ENCODE data around the gene SMAD5. TPM values are rescaled to one million over a fixed set of nuclear protein-coding genes. Genes with fewer than 3 reads are reported as not detected.

Gene SMAD5
- total and polyA plus RNA-seq, 2 donors (not counting 1 experiment from before 2014, with no cell fraction given) = 9.4 to 38.6 TPM

DNA sequence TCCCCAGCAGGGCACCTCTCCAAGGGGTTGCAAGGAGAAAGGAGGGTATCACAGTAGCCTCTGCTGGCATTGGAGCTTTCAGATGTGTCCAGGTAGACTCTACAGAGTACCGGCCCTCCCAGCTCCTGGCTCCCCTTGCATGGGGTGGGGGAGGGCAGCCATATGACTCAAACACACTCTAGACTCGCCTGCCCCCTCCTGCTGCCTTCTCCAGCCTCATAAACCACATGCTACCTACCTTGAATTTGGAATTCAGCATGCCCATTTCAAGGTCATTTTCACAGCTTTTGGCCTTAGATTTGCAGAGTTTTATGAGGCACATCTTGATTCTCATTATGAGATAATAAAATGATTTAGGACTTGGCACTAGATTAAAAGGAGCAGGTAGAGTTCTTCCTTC is 93.2 kb downstream of the SMAD5 start:
- no peak overlapping the region for H3K27ac Mint-ChIP-seq

DNA sequence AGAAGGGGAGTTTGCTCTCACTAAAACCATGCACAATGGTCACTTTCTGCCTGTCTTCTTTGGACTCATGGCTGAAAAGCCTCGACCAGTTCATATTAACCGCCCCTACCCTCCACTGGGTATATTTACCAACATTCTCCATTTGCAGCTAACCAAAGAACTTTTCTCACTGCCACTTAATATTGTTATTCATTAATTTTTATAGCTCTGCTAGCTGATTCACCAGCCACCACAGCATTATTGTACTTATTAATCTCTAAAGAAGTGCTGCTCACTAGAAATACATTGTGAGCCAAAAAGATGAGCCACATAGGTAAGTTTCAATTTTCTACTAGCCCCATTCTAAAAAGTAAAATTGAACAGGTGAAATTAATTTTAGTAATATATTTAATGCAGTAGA is 93.8 kb downstream of the SMAD5 start:
- POLR2A ChIA-PET = no interaction called here
- H3K79me2 ChIP-seq (ENCODE audit: control insufficient read depth, insufficient read depth, low read length) = no peaks in the 10 kb centered on the region
- WGBS (ENCODE audit: insufficient coverage) = no CpG with 5 or more reads among the region's 2 CpGs

More for the DNA sequence above, 93.2 kb downstream of the SMAD5 start:
- no peaks in the 10 kb centered on the region for H3K4me1 Mint-ChIP-seq
- H3K4me1 ChIP-seq (ENCODE audit: control insufficient read depth in 2 of 2, insufficient read depth in 2 of 2, low read length in 2 of 2) = no peaks in the 10 kb centered on the region
- ChIA-PET CTCF (no interaction called here), POLR2A (no interaction called here)
- no peaks in the 10 kb centered on the region for H3K36me3 ChIP-seq (replicated peaks in 1 of 2; ENCODE audit: control extremely low read depth in 1 of 2, control insufficient read depth in 1 of 2, extremely low read depth in 1 of 2, insufficient read depth in 2 of 2, low read length in 1 of 2)
- no peak overlapping the region for H3K4me3 ChIP-seq (ENCODE audit: control extremely low read depth in 1 of 5, extremely low read depth in 1 of 5, insufficient read depth in 1 of 5, low read depth in 2 of 5, low read length in 4 of 5)
- ATAC-seq (ENCODE audit: low read depth) (no peak), DNase-seq (no peak)
- H2AFZ ChIP-seq (ENCODE audit: insufficient read depth, low read depth, low read length, poor library complexity, severe bottlenecking) = no peak overlapping the region
- no peak overlapping the region for H3K9ac ChIP-seq (ENCODE audit: low read length)
- 67% methylated on average over 1 of the region's 2 CpGs for WGBS (ENCODE audit: insufficient coverage)
- peaks cover 0 to 10% (median 1%) of the 10 kb centered on the region in 4 experiments for H3K27me3 ChIP-seq (replicated peaks in 1 of 4; ENCODE audit: control extremely low read depth in 1 of 4, control insufficient read depth in 3 of 4, insufficient read depth in 4 of 4, low read length in 3 of 4)
- peaks cover 4% of the 10 kb centered on the region for H3K9me3 Mint-ChIP-seq (ENCODE audit: insufficient read depth)
- H3K79me2 ChIP-seq (ENCODE audit: control insufficient read depth, insufficient read depth, low read length) = no peaks in the 10 kb centered on the region
- intact Hi-C loops (cut with micrococcal nuclease) = no loop called here
- H3K27ac ChIP-seq (ENCODE audit: low read length in 2 of 2) = no peak overlapping the region
- peaks cover 29% of the 10 kb centered on the region for H3K27me3 Mint-ChIP-seq
- TF ChIP-seq, protein P1, sequence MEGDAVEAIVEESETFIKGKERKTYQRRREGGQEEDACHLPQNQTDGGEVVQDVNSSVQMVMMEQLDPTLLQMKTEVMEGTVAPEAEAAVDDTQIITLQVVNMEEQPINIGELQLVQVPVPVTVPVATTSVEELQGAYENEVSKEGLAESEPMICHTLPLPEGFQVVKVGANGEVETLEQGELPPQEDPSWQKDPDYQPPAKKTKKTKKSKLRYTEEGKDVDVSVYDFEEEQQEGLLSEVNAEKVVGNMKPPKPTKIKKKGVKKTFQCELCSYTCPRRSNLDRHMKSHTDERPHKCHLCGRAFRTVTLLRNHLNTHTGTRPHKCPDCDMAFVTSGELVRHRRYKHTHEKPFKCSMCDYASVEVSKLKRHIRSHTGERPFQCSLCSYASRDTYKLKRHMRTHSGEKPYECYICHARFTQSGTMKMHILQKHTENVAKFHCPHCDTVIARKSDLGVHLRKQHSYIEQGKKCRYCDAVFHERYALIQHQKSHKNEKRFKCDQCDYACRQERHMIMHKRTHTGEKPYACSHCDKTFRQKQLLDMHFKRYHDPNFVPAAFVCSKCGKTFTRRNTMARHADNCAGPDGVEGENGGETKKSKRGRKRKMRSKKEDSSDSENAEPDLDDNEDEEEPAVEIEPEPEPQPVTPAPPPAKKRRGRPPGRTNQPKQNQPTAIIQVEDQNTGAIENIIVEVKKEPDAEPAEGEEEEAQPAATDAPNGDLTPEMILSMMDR (IDR thresholded peaks at IDR 0.05) = no peak
- no peak for TF ChIP-seq EZH2 (IDR thresholded peaks at IDR 0.05; ENCODE audit: borderline replicate concordance, insufficient read depth, low read depth, low read length, poor library complexity, severe bottlenecking)
- H3K9me3 ChIP-seq (ENCODE audit: control extremely low read depth in 1 of 3, control insufficient read depth in 2 of 3, insufficient read depth in 1 of 3, low read length in 2 of 3) = peaks cover 0 to 5% (median 0%) of the 10 kb centered on the region in 3 donors
- H3K4me2 ChIP-seq (replicated peaks; ENCODE audit: low read depth, low read length, poor library complexity, severe bottlenecking) = no peak overlapping the region
- H4K20me1 ChIP-seq (ENCODE audit: control insufficient read depth, insufficient read depth, low read length, poor library complexity, severe bottlenecking) = no peaks in the 10 kb centered on the region
- H3K4me3 Mint-ChIP-seq = no peak overlapping the region

More for the DNA sequence above, 93.8 kb downstream of the SMAD5 start:
- DNase-seq = no peak
- H2AFZ ChIP-seq (ENCODE audit: insufficient read depth, low read depth, low read length, poor library complexity, severe bottlenecking) = no peak overlapping the region
- CTCF ChIA-PET = no interaction called here
- Mint-ChIP-seq H3K4me1 (no peaks in the 10 kb centered on the region), H3K9me3 (ENCODE audit: insufficient read depth) (peaks cover 1% of the 10 kb centered on the region), H3K4me3 (no peak overlapping the region), H3K27me3 (peaks cover 27% of the 10 kb centered on the region), H3K27ac (no peak overlapping the region)
- no peak overlapping the region for H3K9ac ChIP-seq (ENCODE audit: low read length)
- no peaks in the 10 kb centered on the region for H4K20me1 ChIP-seq (ENCODE audit: control insufficient read depth, insufficient read depth, low read length, poor library complexity, severe bottlenecking)
- H3K4me1 ChIP-seq (ENCODE audit: control insufficient read depth in 2 of 2, insufficient read depth in 2 of 2, low read length in 2 of 2) = no peaks in the 10 kb centered on the region
- no peak overlapping the region for H3K27ac ChIP-seq (ENCODE audit: low read length in 2 of 2)
- intact Hi-C loops (cut with micrococcal nuclease) = no loop called here
- no peaks in the 10 kb centered on the region for H3K36me3 ChIP-seq (replicated peaks in 1 of 2; ENCODE audit: control extremely low read depth in 1 of 2, control insufficient read depth in 1 of 2, extremely low read depth in 1 of 2, insufficient read depth in 2 of 2, low read length in 1 of 2)
- no peak overlapping the region for H3K4me2 ChIP-seq (replicated peaks; ENCODE audit: low read depth, low read length, poor library complexity, severe bottlenecking)
- peaks cover 0 to 10% (median 1%) of the 10 kb centered on the region in 4 experiments for H3K27me3 ChIP-seq (replicated peaks in 1 of 4; ENCODE audit: control extremely low read depth in 1 of 4, control insufficient read depth in 3 of 4, insufficient read depth in 4 of 4, low read length in 3 of 4)
- TF ChIP-seq EZH2 (IDR thresholded peaks at IDR 0.05; ENCODE audit: borderline replicate concordance, insufficient read depth, low read depth, low read length, poor library complexity, severe bottlenecking) = no peak
- TF ChIP-seq, protein P1 (IDR thresholded peaks at IDR 0.05) = no peak
- peaks cover 0 to under 1% (median 0%) of the 10 kb centered on the region in 3 donors for H3K9me3 ChIP-seq (ENCODE audit: control extremely low read depth in 1 of 3, control insufficient read depth in 2 of 3, insufficient read depth in 1 of 3, low read length in 2 of 3)
- ATAC-seq (ENCODE audit: low read depth) = no peak
- H3K4me3 ChIP-seq (ENCODE audit: control extremely low read depth in 1 of 5, extremely low read depth in 1 of 5, insufficient read depth in 1 of 5, low read depth in 2 of 5, low read length in 4 of 5) = no peak overlapping the region

All from B cell (primary cell).